Activated CD8-positive, alpha-beta memory T cell treated with anti-CD3 and anti-CD28 coated beads for 36 hours (primary cell): ENCODE data around the gene PRLR. TPM values are rescaled to one million over a fixed set of nuclear protein-coding genes. Genes with fewer than 3 reads are reported as not detected.
"Not testable (repeated sequence)": the region's sequence is repeated elsewhere in the genome, so short reads cannot be mapped to it uniquely, and the experiment has no call there.

ENCODE experiments used
- CTCF ChIA-PET: fragments of 350-600 bp; sonication (Branson Sonifier 250); formaldehyde crosslinking; loops from one replicate; lab custom pipeline; 2021; ENCODE audit warnings: antibody characterized with exemption; lab: Charles Lee
- POLR2A ChIA-PET: fragments of 350-600 bp; sonication (Branson Sonifier 250); formaldehyde crosslinking; loops from one replicate; lab custom pipeline; 2021; ENCODE audit warnings: antibody characterized with exemption; lab: Charles Lee
- total RNA-seq, 2 experiments: library from RNA; stranded (reverse); gene quantifications; one replicate each; pipeline ENCODE4 v1.2.3, GENCODE V29; 2021

PRLR gene
- total RNA-seq, result not detected

DNA sequence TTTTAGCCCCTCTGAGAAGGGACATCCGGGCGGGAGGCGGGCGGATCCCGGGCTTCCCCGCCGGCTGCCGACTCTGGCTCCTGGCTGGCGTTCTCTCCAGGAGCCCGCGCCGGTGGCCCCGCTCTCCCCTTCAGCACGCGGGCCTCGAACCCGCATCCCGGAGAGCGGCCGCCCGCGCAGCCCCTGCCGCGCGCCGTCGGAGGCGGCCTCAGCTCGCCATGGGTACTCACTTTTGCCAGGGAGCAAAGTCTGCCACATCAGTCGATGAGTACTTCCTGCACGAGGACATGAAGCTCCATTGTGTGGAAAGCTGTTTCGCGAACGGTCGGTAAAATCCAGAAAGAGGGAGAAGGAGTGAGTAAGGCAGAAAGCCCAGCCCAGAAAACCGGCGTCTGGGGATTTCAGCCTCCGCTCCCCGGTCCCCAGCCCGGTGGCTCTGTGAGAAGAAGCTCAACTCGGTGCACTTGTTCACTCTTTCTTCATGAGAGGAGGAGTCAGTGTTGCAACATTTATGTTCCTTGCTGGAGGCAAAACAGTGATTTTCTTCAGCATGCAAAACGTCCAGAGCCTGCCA lies at the start of gene PRLR:
Gene PRLR (minus strand): TSS at position 450 of the 574 bp plus-strand sequence. CDS start 140,867 bp downstream, outside the sequence.
- ChIA-PET CTCF (interaction anchor here (0.6 kb wide), 1 partner anchor 14 kb away, joined by 3 read pairs; no protein-coding TSS in a partner anchor), POLR2A (no interaction called here)

DNA sequence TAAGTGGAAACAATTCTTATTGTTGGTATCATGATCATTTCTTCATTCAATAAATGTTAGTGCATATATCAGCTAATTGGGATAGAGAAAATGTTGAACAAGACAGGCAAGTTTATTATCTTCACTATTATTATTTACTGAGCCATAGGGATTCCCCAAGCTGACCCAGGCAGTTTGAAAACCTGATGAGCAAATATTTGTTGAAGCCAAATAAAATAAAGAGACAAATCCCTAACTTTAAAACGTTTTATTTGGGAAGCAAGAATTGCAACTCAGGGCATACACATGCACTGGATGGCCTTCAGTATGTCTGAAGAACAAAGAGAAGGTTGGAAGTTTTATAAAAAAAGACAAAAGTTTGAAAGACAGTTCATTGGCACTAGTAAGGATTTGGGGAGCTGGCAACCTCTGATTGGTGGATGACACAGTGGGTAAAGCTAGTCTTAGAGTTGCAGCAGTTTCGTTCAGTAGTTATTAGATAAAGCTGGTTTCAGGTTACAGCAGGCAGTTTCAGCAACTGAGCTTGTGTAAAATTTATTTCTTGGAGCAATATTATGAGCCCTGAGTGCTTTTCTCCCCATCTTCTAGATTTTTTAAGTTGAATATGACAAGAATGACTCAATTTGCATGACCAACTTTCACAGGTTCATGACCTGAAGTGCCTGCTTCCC lies 44.7 kb upstream of the PRLR start:
- CTCF ChIA-PET, result no interaction called here

DNA sequence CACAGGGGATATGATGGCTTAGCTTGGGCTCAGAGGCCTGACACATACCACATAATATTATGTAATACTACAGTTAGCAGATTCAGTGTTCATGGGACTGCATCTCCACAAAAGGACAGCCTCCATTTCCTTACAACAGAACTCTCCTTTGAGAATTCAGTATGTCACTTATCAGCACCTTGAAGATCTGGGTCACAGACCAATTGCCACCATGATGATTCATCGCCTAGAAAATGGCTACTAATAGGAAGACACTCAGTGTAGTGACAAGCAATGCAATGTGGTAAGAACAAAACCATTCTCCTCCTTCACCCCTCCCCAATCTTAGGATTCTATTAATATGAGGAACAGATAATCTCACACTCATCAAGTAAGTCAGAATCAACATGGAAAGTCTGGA lies 38.7 kb upstream of the PRLR start:
- CTCF ChIA-PET, result no interaction called here
- POLR2A ChIA-PET, result no interaction called here

More for the DNA sequence above, 44.7 kb upstream of the PRLR start:
- POLR2A ChIA-PET, result no interaction called here

DNA sequence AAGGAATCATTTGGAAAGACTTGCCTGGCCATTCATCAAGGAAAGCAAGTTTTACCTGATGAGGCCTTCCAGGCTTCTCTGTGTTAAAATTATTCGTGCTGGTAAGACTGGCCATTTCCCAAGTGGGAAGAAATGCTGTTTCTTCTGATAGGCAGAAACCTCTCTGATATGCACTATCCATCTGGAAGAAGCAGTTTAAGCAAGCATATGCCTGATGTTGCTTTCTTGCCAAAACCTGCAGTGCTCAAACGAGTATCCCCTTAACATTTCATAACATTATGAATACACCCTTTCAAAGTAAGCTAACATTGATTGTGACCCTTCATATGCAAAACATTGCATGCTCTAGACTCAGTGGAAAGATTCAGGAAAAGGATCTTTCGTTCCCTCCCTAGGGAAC lies 36.0 kb upstream of the PRLR start:
- ChIA-PET CTCF (no interaction called here), POLR2A (no interaction called here)

DNA sequence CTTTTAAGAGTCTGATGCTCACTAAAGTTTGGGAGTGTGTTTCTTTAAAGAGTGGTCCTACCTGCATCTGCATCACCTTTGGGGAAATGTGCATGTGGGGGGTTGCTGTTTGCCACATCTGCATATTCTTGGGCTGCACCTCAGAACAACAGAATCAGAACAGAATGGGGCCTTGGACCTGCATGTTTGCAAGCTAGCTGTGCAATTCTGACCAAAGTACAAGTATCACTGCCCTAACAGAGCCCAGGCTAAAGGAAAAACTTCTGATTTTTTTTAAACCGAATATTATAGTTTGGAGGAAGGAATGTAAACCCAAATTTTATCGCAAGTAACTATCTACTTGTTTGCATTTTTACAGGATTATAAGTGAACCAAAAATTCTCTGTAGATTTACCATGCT lies 34.2 kb upstream of the PRLR start:
- ChIA-PET POLR2A (no interaction called here), CTCF (no interaction called here)

DNA sequence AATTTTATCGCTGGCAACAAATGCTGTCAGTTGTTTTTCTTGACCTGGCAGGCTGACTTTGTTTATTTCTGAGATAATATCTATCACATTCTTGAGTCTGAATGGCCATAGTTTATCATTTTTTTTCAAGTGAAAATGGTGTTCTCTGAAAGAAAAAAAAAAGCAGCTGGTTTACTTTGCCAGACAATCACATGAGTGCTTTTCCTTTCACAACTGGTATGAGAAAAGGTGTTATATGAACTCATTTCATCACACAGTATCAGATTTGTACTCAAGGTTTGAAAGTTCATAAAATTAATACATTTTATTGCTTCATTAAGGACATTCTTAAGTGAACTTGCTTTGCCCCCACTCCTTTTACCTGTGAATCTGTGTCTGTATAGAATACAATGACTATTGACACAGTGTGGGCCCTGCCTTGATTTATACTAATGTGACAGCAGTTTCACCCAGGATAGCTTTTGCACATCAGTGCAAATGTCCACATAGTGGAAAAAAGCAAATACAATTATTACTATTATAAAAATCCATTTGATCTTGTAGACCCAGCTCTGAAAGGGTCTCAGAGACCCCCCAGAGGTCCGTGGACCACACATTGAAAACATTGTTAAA lies 33.1 kb upstream of the PRLR start:
- CTCF ChIA-PET, result no interaction called here
- POLR2A ChIA-PET, result no interaction called here

DNA sequence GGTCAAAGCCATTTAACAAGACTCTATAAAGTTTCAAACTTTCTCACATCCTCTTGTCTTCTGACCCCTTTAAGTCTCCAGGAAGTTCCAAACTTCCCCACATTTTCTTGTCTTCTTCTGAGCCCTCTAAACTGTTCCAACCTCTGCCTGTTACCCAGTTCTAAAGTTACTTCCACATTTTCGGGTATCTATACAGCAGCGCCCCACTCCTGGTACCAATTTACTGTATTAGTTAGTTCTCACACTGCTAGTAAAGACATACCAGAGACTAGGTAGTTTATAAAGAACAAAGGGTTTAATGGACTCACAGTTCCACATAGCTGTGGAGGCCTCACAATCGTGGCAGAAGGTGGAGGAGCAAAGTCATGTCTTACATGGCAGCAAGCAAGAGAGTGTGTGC lies 23.3 kb upstream of the PRLR start:
- CTCF ChIA-PET, result no interaction called here
- POLR2A ChIA-PET, result no interaction called here

DNA sequence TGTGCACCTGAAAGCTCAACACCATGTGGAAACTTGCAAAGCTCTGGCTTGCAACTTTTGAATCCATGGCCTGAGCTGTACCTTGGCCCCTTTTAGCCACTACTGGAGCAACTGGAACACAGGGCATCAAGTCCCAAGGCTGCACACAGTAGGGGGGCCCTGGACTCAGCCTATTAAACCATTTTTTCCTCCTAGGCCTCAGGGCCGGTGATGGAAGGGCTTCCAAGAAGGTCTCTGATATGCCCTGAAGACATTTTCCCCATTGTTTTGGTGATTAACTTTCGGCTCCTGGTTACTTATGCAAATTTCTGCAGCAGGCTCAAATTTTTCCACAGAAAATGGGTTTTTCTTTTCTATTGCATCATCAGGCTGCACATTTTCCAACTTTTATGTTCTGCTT lies 22.7 kb upstream of the PRLR start:
- ChIA-PET CTCF (no interaction called here), POLR2A (no interaction called here)

DNA sequence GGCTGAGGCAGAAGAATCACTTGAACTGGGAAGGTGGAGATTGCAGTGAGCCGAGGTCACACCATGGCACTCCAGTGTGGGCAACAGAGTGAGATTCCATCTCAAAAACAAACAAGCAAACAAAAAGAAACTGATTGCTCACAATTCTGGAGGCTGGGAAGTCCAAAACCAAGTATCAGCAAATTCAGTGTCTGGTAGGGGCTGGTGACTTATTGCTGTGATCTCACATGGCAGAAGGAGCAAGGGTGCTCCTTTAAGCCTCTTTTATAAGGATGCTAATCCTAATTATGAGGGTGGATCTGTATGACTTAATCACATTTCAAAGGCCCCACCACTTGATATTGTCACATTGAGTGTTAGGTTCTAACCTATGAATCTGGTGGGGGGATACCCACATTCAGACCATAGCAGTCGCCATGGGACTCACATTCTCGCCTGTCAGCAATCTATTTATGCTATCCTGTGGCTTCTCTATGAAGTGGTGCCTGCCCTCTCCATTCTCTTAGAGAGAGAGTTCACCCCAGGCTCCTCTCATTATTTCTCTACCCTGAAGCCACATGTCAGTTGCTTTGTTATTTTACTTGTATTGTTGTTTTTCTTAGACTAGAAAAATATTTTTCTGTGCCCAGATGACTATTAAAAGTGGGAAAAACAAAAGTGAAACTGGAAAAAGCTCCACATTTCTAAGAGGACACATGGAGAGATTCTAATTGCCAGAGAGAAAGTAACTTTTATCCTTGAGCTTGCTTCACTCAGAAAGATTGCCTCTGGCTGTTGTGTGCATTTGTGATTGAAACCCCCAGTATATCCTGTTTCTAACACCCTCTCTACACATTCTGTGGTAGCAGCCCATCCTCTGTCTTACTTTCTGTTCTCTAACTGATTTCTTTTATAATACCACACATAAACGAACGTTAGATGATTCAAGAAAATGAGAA lies 18.8 kb upstream of the PRLR start:
- ChIA-PET CTCF (no interaction called here), POLR2A (no interaction called here)

DNA sequence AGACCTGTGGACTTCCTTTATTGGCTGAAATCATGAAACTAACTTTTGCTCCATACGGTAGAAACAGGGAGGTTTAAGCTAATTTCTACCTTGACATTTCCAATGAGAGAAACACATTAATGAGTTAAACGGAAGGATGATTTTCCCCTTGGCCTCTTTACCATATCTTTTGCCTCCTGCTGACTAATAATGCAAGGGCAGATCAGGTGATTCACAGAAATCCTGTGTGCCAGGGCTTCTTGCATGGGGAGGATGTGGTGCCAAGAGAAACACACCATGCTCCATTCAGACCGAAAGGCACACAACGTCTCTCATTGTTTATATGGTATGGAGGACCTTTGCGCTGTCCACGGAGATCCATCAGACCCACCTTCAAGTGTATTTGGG lies 17.4 kb upstream of the PRLR start:
- POLR2A ChIA-PET, result no interaction called here
- CTCF ChIA-PET, result no interaction called here

DNA sequence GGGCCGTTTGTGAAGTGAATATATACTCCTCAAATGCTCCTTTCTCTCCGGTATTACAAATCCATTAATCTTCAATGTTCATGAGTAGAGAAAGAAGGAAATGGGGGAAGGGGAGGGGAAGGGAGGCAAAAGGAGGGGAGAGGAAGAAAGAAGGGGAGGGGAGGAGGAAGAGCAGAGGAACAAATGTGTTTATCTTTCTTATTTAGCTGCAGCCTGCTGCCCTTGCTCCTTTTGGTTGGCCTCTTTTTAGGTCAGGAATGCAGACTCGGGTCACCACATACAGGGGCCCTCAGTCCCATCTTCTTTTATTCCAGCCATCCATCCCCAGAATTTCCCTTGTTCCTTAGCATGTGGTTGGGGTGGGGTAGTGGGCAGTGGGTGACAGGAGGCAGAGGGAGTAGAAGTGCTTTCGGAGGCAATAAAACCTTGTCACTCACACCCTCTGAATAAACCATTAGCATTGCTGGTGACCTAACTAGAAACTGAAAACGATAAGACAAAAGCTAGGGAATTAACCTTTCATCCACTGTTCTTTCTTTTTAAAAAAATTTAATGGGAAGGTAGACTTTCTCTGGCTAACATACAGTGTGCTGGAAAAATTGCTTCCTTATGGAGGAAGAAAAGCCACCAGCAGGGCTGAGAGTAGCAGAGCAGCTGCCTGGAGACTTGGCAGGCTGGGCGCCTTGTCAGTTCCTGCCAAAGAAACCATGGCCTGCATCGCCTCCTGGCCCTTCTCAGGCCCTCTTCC lies 16.8 kb upstream of the PRLR start:
- CTCF ChIA-PET, result no interaction called here
- POLR2A ChIA-PET, result no interaction called here

DNA sequence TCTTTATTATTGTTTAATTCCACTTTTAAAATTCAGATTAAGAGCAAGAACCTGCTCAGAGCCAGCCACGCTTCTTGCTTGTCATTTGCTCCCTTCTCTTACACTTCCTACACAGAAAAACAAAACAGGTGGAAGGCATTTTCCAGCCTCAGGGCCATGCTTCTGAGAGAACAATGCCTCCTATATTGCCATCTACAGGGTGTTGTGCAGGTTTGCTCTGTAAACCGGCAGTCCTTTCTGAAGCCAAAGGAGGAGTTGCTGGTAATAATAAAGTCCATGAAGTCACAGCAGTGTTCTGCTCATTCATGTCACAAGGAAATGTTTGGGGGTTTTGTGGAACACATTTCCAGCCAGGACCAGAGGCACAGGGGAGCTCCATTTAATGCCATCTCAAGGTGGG lies 16.1 kb upstream of the PRLR start:
- ChIA-PET POLR2A (no interaction called here), CTCF (no interaction called here)

DNA sequence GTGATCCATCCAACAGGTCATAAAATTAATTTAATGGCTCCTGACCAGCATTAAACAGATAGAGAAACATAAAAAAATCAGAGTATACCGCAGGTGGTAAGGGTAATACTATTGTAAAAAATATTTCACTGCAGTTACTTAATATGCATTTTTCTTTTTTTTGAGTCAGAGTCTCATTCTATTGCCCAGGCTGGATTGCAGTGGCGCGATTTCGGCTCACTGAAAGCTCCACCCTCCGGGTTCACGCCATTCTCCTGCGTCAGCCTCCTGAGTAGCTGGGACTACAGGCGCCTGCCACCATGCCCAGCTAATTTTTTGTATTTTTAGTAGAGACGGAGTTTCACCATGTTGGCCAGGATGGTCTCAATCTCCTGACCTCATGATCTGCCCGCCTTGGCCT lies 15.1 kb upstream of the PRLR start:
- POLR2A ChIA-PET, result not testable (repeated sequence)
- CTCF ChIA-PET, result interaction anchor here (1.5 kb wide), 1 partner anchor 10 kb away, joined by 4 read pairs; no protein-coding TSS in a partner anchor

DNA sequence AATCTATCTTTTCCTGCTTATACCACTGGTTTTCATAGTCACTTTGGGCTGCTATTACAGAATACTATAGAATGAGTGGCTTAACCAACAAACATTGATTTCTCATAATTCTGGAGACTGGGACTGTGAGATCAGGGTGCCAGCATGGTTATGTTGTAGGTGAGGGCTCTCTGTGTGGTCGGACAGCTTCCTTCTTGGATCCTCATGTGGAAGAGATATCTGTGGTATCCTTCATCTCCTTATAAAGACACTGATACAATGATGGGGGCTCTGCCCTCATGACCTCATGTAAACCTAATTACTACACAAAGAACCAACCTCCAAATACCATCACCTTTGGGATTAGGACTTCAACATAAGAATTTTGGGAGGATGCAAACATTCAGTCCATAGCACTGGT lies 13.9 kb upstream of the PRLR start:
- ChIA-PET POLR2A (no interaction called here), CTCF (interaction anchor here (0.5 kb wide), 1 partner anchor 14 kb away, joined by 3 read pairs; the partner anchor contains the start of gene PRLR)

DNA sequence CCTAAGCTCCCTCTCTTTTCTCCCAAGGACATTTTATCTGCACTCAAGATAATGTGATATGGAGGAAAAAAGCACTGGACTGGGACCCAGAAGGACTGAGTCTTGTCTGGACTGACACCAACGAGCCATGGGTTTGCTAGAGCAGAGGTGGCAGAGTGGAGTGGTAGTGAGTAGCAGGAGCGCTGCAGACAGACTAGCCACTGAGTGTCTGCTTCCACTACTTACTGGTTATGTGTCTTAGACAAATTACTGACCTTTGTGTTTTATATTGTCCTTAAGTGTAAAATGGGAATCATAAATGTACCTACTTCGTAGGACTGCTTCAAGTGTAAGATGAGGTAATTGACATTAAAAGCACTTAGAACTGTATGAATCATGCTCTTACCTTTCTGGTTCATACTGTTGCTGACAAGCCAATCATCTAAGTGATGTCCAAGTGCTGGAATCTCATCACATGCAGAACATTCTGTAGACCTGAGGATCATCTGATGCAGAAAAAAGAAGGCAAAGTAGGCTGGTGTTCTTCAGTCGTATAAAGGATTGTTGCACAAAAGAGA lies 12.5 kb upstream of the PRLR start:
- POLR2A ChIA-PET, result no interaction called here
- CTCF ChIA-PET, result no interaction called here

DNA sequence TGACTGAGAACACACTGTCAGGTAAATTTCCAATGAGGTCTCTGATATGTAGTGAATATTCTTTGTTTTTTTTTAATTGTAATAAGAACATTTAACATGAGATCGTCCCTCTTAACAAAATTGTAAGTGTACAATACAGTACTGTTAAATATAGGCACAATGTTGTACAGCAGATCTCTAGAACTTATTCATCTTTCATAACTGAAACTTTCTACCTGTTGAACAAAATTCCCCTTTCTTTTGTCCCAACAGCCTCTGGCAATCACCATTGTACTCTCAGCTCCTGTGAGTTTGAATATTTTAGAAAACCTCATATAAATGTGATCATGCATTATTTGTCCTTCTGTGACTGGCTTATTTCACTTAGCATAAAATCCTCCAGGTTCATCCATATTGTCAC lies 10.6 kb upstream of the PRLR start:
- ChIA-PET POLR2A (no interaction called here), CTCF (no interaction called here)

DNA sequence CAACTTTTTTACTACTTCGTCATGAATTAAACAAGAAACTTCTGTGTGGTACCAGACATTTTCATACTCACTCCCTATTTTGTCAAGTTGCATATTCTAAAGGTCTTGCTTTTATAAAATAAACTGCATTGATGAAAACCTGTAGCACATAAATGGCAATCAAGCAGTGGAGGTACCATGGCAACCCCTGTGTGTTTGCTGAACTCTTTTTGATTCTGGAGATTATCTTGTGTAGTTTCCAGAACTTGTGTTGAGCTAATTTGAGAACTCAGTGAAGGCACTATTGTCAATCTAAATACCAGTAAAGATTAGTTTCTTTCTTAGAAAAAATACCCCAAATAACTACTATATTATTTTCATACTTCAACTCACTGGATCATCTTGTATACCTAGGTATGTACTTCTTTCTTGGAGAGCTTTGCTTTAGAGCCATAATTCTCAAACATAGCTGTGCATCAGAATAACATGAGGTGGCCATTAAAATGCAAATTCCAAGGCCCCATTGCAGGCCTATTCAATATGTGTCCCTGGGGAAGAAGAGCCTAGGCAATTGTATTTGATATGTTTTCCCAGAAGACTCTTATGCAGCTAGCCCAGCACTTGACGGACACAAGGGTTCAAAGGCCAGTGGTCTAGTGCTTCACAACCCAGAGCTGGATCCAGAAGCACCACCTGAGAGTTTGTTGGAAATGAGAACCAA lies 9.8 kb upstream of the PRLR start:
- ChIA-PET CTCF (no interaction called here), POLR2A (interaction anchor here (0.6 kb wide), 1 partner anchor 1538 kb away, joined by 3 read pairs; no protein-coding TSS in a partner anchor)

DNA sequence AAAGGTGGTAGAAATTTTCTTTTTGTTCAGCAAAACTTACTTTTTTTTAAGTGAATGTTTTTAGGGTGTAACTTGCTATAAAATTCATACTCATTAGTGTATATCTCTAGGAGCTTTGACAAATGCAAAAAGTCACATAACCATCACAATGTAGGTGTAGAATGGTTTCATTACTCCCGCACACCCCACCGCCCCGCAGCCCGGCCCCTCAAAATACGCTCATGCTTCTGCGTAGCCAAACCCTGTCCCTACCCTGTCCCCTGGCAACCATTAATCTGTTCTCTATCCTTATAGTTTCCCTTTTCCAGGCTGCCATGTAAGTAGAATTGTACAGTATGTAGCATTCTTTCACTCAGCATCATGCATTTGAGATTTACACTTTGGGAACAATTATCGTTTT lies 9.2 kb upstream of the PRLR start:
- ChIA-PET CTCF (no interaction called here), POLR2A (no interaction called here)
